ENCODE measurements around the gene SPNS3. TPM values are rescaled to one million over a fixed set of nuclear protein-coding genes. Genes with fewer than 3 reads are reported as not detected.

SPNS3 gene
- total and polyA plus RNA-seq, 4 donors: 0.16 to 2.3 (median 0.24) TPM

DNA sequence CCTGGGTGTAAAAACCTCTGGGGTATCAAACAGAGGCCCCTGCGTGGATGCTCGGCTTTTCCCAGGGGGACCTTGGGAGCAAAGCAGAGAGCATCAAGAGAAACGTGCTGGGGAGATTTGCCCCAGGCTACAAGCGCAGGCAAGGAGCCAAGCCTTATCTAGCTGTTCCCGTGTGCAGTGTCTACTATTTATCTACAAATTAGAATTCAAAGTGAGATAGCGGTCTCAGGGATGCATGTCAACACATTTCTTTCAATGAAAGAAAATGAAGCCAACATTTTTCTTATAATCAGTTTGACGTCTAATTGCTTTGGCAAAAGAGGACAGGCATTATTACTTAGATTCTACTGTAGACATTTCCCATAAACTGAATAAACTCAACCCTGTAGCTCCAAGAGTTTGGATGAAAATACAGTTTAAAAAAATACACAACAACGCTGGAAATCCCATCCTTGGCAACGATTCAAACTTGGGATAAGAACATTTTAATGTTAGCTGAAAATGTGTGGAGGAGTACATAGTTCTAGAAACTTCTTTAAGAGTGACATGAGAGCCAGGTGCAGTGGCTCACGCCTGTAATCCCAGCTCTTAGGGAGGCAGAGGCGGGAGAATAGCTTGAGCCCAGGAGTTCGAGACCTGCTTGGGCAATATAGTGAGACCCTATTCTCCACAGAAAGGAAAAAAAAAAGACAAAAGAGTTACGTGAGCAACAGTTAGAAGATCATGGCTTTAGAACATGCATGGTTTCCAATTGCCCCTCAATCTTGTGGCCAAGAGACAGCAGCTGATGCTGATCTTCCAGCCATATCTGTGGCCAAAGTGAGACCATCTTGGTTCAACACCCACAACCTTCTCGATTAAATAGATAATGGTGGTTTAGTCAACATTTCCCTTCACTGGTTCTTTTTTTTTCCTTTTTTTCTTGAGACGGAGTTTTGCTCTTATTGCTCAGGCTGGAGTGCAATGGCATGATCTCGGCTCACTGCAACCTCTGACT is 7.2 kb downstream of the SPNS3 start:
- whole genome bisulfite sequencing: 65% methylated on average over 16 of the region's 16 CpGs
- no peaks in the 10 kb centered on the region for H3K9me3 ChIP-seq (ENCODE audit: control insufficient read depth in 4 of 4, low read length in 3 of 4)
- H3K27me3 ChIP-seq (ENCODE audit: control insufficient read depth in 4 of 4, insufficient read depth in 4 of 4, low read length in 3 of 4): no peaks in the 10 kb centered on the region
- H3K4me1 ChIP-seq (ENCODE audit: control insufficient read depth in 4 of 4, insufficient read depth in 4 of 4, low read length in 3 of 4): peaks cover 7 to 22% (median 9%) of the 10 kb centered on the region in 4 donors
- no peak overlapping the region for H3K9ac ChIP-seq (ENCODE audit: low read depth in 1 of 2, low read length in 2 of 2)
- DNase-seq (ENCODE audit: low spot score): no peak
- no peaks in the 10 kb centered on the region for H3K36me3 ChIP-seq (ENCODE audit: control insufficient read depth in 4 of 4, insufficient read depth in 3 of 4, low read depth in 1 of 4, low read length in 3 of 4)
- H3K27ac ChIP-seq (ENCODE audit: low read depth in 1 of 2, low read length in 2 of 2): no peak overlapping the region
- H3K4me3 ChIP-seq (ENCODE audit: low read depth in 1 of 3, low read length in 3 of 3): no peak overlapping the region
- TF ChIP-seq HNF4A (conservative IDR thresholded peaks at IDR 0.05) (no peak), GABPA (IDR thresholded peaks at IDR 0.05 in 1 of 2, conservative IDR thresholded peaks at IDR 0.05 in 1 of 2) (no peak), YY1 (IDR thresholded peaks at IDR 0.05) (no peak), NR2F2 (IDR thresholded peaks at IDR 0.05) (no peak), SP1 (IDR thresholded peaks at IDR 0.05) (no peak), JUND (IDR thresholded peaks at IDR 0.05) (no peak), RAD21 (IDR thresholded peaks at IDR 0.05) (no peak), RXRA (IDR thresholded peaks at IDR 0.05) (no peak), HNF4G (IDR thresholded peaks at IDR 0.05) (no peak), EGR1 (IDR thresholded peaks at IDR 0.05; ENCODE audit: low read depth in 2 of 2) (no peak), FOXA1 (IDR thresholded peaks at IDR 0.05) (no peak), FOXA2 (IDR thresholded peaks at IDR 0.05) (no peak), TAF1 (conservative IDR thresholded peaks at IDR 0.05) (no peak)
- TF ChIP-seq, protein P1, sequence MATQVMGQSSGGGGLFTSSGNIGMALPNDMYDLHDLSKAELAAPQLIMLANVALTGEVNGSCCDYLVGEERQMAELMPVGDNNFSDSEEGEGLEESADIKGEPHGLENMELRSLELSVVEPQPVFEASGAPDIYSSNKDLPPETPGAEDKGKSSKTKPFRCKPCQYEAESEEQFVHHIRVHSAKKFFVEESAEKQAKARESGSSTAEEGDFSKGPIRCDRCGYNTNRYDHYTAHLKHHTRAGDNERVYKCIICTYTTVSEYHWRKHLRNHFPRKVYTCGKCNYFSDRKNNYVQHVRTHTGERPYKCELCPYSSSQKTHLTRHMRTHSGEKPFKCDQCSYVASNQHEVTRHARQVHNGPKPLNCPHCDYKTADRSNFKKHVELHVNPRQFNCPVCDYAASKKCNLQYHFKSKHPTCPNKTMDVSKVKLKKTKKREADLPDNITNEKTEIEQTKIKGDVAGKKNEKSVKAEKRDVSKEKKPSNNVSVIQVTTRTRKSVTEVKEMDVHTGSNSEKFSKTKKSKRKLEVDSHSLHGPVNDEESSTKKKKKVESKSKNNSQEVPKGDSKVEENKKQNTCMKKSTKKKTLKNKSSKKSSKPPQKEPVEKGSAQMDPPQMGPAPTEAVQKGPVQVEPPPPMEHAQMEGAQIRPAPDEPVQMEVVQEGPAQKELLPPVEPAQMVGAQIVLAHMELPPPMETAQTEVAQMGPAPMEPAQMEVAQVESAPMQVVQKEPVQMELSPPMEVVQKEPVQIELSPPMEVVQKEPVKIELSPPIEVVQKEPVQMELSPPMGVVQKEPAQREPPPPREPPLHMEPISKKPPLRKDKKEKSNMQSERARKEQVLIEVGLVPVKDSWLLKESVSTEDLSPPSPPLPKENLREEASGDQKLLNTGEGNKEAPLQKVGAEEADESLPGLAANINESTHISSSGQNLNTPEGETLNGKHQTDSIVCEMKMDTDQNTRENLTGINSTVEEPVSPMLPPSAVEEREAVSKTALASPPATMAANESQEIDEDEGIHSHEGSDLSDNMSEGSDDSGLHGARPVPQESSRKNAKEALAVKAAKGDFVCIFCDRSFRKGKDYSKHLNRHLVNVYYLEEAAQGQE (IDR thresholded peaks at IDR 0.05): no peak
- TF ChIP-seq, protein P2, sequence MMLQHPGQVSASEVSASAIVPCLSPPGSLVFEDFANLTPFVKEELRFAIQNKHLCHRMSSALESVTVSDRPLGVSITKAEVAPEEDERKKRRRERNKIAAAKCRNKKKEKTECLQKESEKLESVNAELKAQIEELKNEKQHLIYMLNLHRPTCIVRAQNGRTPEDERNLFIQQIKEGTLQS (IDR thresholded peaks at IDR 0.05): no peak
- TF ChIP-seq, protein P3, sequence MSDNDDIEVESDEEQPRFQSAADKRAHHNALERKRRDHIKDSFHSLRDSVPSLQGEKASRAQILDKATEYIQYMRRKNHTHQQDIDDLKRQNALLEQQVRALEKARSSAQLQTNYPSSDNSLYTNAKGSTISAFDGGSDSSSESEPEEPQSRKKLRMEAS (IDR thresholded peaks at IDR 0.05): no peak
- TF ChIP-seq, protein P4, sequence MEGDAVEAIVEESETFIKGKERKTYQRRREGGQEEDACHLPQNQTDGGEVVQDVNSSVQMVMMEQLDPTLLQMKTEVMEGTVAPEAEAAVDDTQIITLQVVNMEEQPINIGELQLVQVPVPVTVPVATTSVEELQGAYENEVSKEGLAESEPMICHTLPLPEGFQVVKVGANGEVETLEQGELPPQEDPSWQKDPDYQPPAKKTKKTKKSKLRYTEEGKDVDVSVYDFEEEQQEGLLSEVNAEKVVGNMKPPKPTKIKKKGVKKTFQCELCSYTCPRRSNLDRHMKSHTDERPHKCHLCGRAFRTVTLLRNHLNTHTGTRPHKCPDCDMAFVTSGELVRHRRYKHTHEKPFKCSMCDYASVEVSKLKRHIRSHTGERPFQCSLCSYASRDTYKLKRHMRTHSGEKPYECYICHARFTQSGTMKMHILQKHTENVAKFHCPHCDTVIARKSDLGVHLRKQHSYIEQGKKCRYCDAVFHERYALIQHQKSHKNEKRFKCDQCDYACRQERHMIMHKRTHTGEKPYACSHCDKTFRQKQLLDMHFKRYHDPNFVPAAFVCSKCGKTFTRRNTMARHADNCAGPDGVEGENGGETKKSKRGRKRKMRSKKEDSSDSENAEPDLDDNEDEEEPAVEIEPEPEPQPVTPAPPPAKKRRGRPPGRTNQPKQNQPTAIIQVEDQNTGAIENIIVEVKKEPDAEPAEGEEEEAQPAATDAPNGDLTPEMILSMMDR (IDR thresholded peaks at IDR 0.05; ENCODE audit: low read depth, low read length, missing input control): no peak
- TF ChIP-seq, protein P5, sequence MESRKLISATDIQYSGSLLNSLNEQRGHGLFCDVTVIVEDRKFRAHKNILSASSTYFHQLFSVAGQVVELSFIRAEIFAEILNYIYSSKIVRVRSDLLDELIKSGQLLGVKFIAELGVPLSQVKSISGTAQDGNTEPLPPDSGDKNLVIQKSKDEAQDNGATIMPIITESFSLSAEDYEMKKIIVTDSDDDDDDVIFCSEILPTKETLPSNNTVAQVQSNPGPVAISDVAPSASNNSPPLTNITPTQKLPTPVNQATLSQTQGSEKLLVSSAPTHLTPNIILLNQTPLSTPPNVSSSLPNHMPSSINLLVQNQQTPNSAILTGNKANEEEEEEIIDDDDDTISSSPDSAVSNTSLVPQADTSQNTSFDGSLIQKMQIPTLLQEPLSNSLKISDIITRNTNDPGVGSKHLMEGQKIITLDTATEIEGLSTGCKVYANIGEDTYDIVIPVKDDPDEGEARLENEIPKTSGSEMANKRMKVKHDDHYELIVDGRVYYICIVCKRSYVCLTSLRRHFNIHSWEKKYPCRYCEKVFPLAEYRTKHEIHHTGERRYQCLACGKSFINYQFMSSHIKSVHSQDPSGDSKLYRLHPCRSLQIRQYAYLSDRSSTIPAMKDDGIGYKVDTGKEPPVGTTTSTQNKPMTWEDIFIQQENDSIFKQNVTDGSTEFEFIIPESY (IDR thresholded peaks at IDR 0.05): no peak

All from liver (tissue), 9 donors.